Gastrocnemius medialis (tissue), 4 donors: Measurements from ENCODE around the gene ZNF619. TPM values are rescaled to one million over a fixed set of nuclear protein-coding genes. Genes with fewer than 3 reads are reported as not detected.

Experiments
- ATAC-seq, 2 donors: fragments of 150-250 bp; one replicate each; pipeline ENCODE4 v1.9.1; 2016
- DNase-seq, 2 donors: peaks; one replicate each; pipeline ENCODE4 v3.0.0-alpha.2; 2019
- H3K27ac ChIP-seq, 4 donors: fragments of 200-600 bp; sonication (generic); 1 replicate in 1 of 4; 2 replicates in 3 of 4; pipeline ENCODE4 v1.5.1; 2016 to 2018; ENCODE audit warnings: mild to moderate bottlenecking in 2 of 4, moderate library complexity in 1 of 4
- H3K27me3 ChIP-seq, 3 donors: fragments of 200-600 bp; sonication (generic) in 2 of 3; 1 replicate in 1 of 3; 2 replicates in 2 of 3; pipeline versions ENCODE4 v1.5.1 to v1.6.0; 2016 to 2019; ENCODE audit warnings: mild to moderate bottlenecking in 1 of 3, moderate library complexity in 1 of 3
- H3K36me3 ChIP-seq, 2 donors: fragments of 200-600 bp; sonication (generic) in 1 of 2; one replicate each; pipeline ENCODE4 v1.5.1; 2017 to 2018
- H3K4me1 ChIP-seq, 2 donors: fragments of 200-600 bp; sonication (generic) in 1 of 2; one replicate each; pipeline ENCODE4 v1.5.1; 2016 to 2017; ENCODE audit warnings: mild to moderate bottlenecking in 2 of 2
- H3K4me3 ChIP-seq, 4 donors: fragments of 200-600 bp; sonication (generic) in 3 of 4; 1 replicate in 1 of 4; 2 replicates in 3 of 4; pipeline ENCODE4 v1.5.1; 2016 to 2019; ENCODE audit warnings: mild to moderate bottlenecking in 2 of 4
- H3K9me3 ChIP-seq, 3 donors: fragments of 200-600 bp; sonication (generic) in 2 of 3; 1 replicate in 1 of 3; 2 replicates in 2 of 3; pipeline ENCODE4 v1.5.1; 2016 to 2019
- CTCF ChIP-seq, 5 experiments: fragments of 450-650 bp in 3 of 5; fragments of 200-600 bp in 2 of 5; sonication (generic) in 2 of 5; IDR thresholded peaks in 4 of 5; conservative IDR thresholded peaks in 1 of 5; 1 replicate in 4 of 5; 2 replicates in 1 of 5; pipeline ENCODE4 v1.5.1; 2016 to 2019; ENCODE audit warnings: antibody characterized with exemption in 5 of 5, mild to moderate bottlenecking in 3 of 5, moderate library complexity in 3 of 5
- POLR2A ChIP-seq, 2 donors: fragments of 450-650 bp; IDR thresholded peaks; one replicate each; pipeline ENCODE4 v1.6.1; 2017; ENCODE audit warnings: antibody characterized with exemption in 2 of 2, mild to moderate bottlenecking in 2 of 2, moderate library complexity in 2 of 2
- in situ Hi-C, 4 donors: fragments of 200-750 bp; cut with MboI; loops; one replicate each; pipeline versions ENCODE4 v1.15.0 to v1.8.0; 2017; ENCODE audit warnings: low sequenced_read_pairs in 4 of 4
- intact Hi-C: fragments of 100-400 bp; cut with DNase I; formaldehyde crosslinking; loops from one replicate; pipeline ENCODE4 v1.15.1; 2023; ENCODE audit warnings: low total_unique reads
- total RNA-seq, 4 donors: library from RNA; depleted of rRNA; stranded (reverse); fragments of >200 nt; gene quantifications; one replicate each; pipeline versions ENCODE4 v1.1.0 to v1.2.3, GENCODE V29; 2016

The ZNF619 gene
- total RNA-seq, 4 donors from 2014 or later, result 1.9 to 7.2 (median 2.7) TPM

- Histone ChIP-seq H3K27ac (no peak overlapping the region), H3K9me3 (no peaks in the 10 kb centered on the region), H3K4me1 (no peaks in the 10 kb centered on the region), H3K36me3 (peaks cover 0 to 4% of the 10 kb centered on the region in 2 donors), H3K4me3 (no peak overlapping the region), H3K27me3 (no peaks in the 10 kb centered on the region)
- TF ChIP-seq CTCF (IDR thresholded peaks at IDR 0.05 in 4 of 5, conservative IDR thresholded peaks at IDR 0.05 in 1 of 5) (no peak), POLR2A (IDR thresholded peaks at IDR 0.05) (no peak)
- no peak for ATAC-seq
- in situ Hi-C loops, result loop anchor here in 1 of 4 donors (10.0 kb wide), 1 partner anchor 111 kb away; no protein-coding TSS in a partner anchor
- intact Hi-C loops, result no loop called here
- DNase-seq, result no peak
Observed at GRCh38 chr3:40445880-40446279, 31.0 kb upstream of the ZNF619 start.

DNA sequence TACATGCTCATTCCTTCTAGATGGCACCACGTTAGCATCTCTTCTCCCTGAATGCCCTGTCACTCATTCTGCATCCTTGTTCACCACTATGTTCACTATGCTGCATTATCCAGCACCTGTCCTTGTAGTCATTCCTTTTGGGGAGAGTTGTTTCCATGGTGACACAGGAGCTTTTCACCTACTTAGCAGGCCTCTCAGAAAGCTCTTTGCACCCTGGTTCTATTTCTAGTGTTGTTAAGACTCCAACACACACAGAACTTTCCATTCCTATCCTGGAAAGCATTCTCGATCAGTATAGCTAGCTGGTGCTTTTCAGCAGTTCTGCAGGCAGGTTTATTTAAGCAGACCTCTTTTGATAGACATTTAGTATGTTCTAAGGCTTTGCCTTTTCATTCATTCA lies 26.5 kb upstream of the ZNF619 start:
- Histone ChIP-seq H3K36me3 (peaks cover 0 to 3% of the 10 kb centered on the region in 2 donors), H3K27ac (no peak overlapping the region), H3K4me1 (peaks cover 16 to 21% of the 10 kb centered on the region in 2 donors), H3K4me3 (no peak overlapping the region), H3K27me3 (no peaks in the 10 kb centered on the region), H3K9me3 (no peaks in the 10 kb centered on the region)
- no peak for ATAC-seq
- no peak for TF ChIP-seq POLR2A (IDR thresholded peaks at IDR 0.05)
- no peak for TF ChIP-seq CTCF (IDR thresholded peaks at IDR 0.05 in 4 of 5, conservative IDR thresholded peaks at IDR 0.05 in 1 of 5)
- DNase-seq, result no peak
- intact Hi-C loops, result loop anchor here (5.0 to 10.0 kb wide), 3 partner anchors 123 to 1644 kb away; partner anchors contain the start of genes CTNNB1 and TRAK1
- in situ Hi-C loops, result loop anchor here in 2 of 4 donors (5.0 to 25.0 kb wide), 5 partner anchors 74 to 1263 kb away; partner anchors contain the start of genes SLC25A38 (in 1 of the 2), XIRP1 (in 1 of the 2) and ZNF621 (in 1 of the 2)

- TF ChIP-seq POLR2A (IDR thresholded peaks at IDR 0.05), result no peak
- no peak for TF ChIP-seq CTCF (IDR thresholded peaks at IDR 0.05 in 4 of 5, conservative IDR thresholded peaks at IDR 0.05 in 1 of 5)
- H3K27me3 ChIP-seq, result no peaks in the 10 kb centered on the region
- in situ Hi-C loops, result loop anchor here in 2 of 4 donors (5.0 to 25.0 kb wide), 5 partner anchors 73 to 1264 kb away; partner anchors contain the start of genes SLC25A38 (in 1 of the 2), XIRP1 (in 1 of the 2) and ZNF621 (in 1 of the 2)
- no peak for ATAC-seq
- H3K36me3 ChIP-seq, result peaks cover 0 to 3% of the 10 kb centered on the region in 2 donors
- no peaks in the 10 kb centered on the region for H3K9me3 ChIP-seq
- DNase-seq, result no peak
- H3K27ac ChIP-seq, result peak overlapping the region in 2 of 4 donors; percentile 96 to 98
- intact Hi-C loops, result loop anchor here (5.0 to 10.0 kb wide), 3 partner anchors 124 to 1643 kb away; partner anchors contain the start of genes CTNNB1 and TRAK1
- peaks cover 20 to 24% of the 10 kb centered on the region in 2 donors for H3K4me1 ChIP-seq
- H3K4me3 ChIP-seq, result no peak overlapping the region
Observed at GRCh38 chr3:40451551-40451950, 25.4 kb upstream of the ZNF619 start.

DNA sequence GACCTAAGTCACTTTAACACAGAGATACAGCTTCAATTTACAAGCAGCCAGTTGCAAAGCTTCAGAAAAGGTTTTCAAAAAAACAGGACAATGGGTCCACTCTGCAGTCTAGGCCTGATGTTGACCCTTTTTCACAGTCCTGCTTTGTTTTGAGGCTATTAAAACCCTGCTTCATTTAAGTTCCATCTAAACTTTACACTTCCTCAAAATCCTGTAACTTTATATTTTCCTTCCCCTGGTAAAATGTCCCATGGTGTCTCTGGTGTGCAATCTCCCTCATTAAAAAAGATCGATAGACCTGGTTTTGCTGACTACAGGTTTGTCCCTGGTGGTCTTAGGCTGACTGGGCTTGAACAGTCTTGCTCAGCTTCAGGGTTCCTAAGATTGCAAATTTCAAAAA lies 24.9 kb upstream of the ZNF619 start:
- ATAC-seq, result no peak
- Histone ChIP-seq H3K27me3 (no peaks in the 10 kb centered on the region), H3K4me3 (peak overlapping the region in 3 of 4 donors; percentile 68 to 91 (median 79)), H3K9me3 (no peaks in the 10 kb centered on the region), H3K27ac (peak overlapping the region; percentile 88 to 98 (median 94)), H3K4me1 (peaks cover 21 to 24% of the 10 kb centered on the region in 2 donors), H3K36me3 (peaks cover 0 to 3% of the 10 kb centered on the region in 2 donors)
- no peak for TF ChIP-seq CTCF (IDR thresholded peaks at IDR 0.05 in 4 of 5, conservative IDR thresholded peaks at IDR 0.05 in 1 of 5)
- no peak for TF ChIP-seq POLR2A (IDR thresholded peaks at IDR 0.05)
- in situ Hi-C loops, result loop anchor here in 2 of 4 donors (5.0 to 25.0 kb wide), 5 partner anchors 73 to 1265 kb away; partner anchors contain the start of genes SLC25A38 (in 1 of the 2), XIRP1 (in 1 of the 2) and ZNF621 (in 1 of the 2)
- intact Hi-C loops, result loop anchor here (1.0 to 10.0 kb wide), 4 partner anchors 25 to 1643 kb away; partner anchors contain the start of genes CTNNB1, TRAK1 and ZNF619
- no peak for DNase-seq
